OCI-LY1 (cell line): ENCODE measurements around the gene CDH19.

Experiments used
- CTCF ChIP-seq: fragments of 200-600 bp; sonication (generic), shearing (Covaris generic); IDR thresholded peaks from 2 replicates; pipeline ENCODE4 v1.5.1; 2017; ENCODE audit warnings: mild to moderate bottlenecking, antibody characterized with exemption, low read length, moderate library complexity, mixed read lengths
- EZH2 ChIP-seq: fragments of 200-600 bp; sonication (generic), shearing (Covaris generic); IDR thresholded peaks from 2 replicates; pipeline ENCODE4 v1.8.0; 2017; ENCODE audit warnings: borderline replicate concordance, mixed run types, mild to moderate bottlenecking, antibody characterized with exemption, low read length, moderate library complexity, mixed read lengths

GRCh38 chr18:66513996-66514395, 89.9 kb downstream of the CDH19 start:
- TF ChIP-seq EZH2 = no peak
- TF ChIP-seq CTCF = no peak
